HL-60 (cell line): Measurements from ENCODE around the gene WDR45B.

Experiments used
- DNase-seq, 2 experiments: peaks; one replicate each; pipeline ENCODE4 v3.0.0-alpha.2; 2010 to 2020; ENCODE audit warnings: low read depth in 1 of 2, low spot score in 1 of 2
- H3K27ac ChIP-seq: fragments of 250-450 bp; sonication (Bioruptor Pico); replicated peaks from 2 replicates; pipeline ENCODE4 v1.5.1; 2020; ENCODE audit warnings: mild to moderate bottlenecking, moderate library complexity
- H3K27me3 ChIP-seq: fragments of 250-450 bp; sonication (Bioruptor Pico); 2 replicates; pipeline ENCODE4 v1.5.1; 2021; ENCODE audit warnings: mild to moderate bottlenecking, moderate library complexity; ENCODE audit not compliant: insufficient read depth, poor library complexity, severe bottlenecking
- H3K4me3 ChIP-seq: replicated peaks from 2 replicates; pipeline ENCODE4 v1.5.1; 2011; ENCODE audit warnings: mild to moderate bottlenecking, control low read depth, low read length; ENCODE audit not compliant: insufficient read depth
- CTCF ChIP-seq: IDR thresholded peaks from one replicate; pipeline ENCODE4 v1.5.1; 2011; ENCODE audit warnings: low read length, control low read depth, inconsistent platforms; ENCODE audit not compliant: insufficient read depth
- GABPA ChIP-seq: IDR thresholded peaks from 2 replicates; pipeline ENCODE4 v1.6.1; 2012; ENCODE audit warnings: low read depth
- POLR2AphosphoS5 ChIP-seq: IDR thresholded peaks from 2 replicates; pipeline ENCODE4 v1.6.1; 2012; ENCODE audit warnings: low read depth
- REST ChIP-seq: IDR thresholded peaks from 2 replicates; pipeline ENCODE4 v1.6.1; 2012; ENCODE audit warnings: low read depth; ENCODE audit not compliant: insufficient replicate concordance
- SPI1 ChIP-seq: IDR thresholded peaks from 2 replicates; pipeline ENCODE4 v1.6.1; 2012; ENCODE audit warnings: low read depth, mild to moderate bottlenecking, borderline replicate concordance

WDR45B gene

GRCh38 chr17:82642022-82642421 is 6.2 kb downstream of the WDR45B start:
- H3K27ac ChIP-seq = no peak overlapping the region

DNA sequence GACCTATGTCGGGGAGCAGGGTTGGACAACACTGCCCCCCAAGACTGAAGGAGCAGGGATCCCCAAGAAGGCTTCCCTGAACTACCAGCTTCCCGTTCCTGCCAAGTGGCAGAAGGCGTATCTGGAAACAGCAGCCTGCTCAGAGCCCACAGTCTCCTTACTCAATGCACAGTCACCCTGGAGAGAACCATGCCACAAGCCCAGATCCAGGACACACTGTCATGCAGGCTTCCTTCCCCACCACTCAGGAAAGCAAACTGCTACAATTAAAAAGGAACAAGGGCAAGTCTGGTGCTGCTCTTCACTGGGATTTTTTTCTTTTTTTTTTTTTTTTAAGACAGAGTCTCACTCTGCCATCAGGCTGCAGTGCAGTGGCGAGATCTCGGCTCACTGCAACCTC is 8.2 kb downstream of the WDR45B start:
- Histone ChIP-seq H3K27me3 (no peaks in the 10 kb centered on the region), H3K4me3 (no peak overlapping the region), H3K27ac (no peak overlapping the region)
- peak in 1 of 2 experiments; percentile 9 for DNase-seq
- TF ChIP-seq POLR2AphosphoS5 (no peak), REST (no peak), GABPA (no peak), SPI1 (no peak), CTCF (no peak)

More at GRCh38 chr17:82642022-82642421, 6.2 kb downstream of the WDR45B start:
- H3K27me3 ChIP-seq = no peaks in the 10 kb centered on the region
- TF ChIP-seq SPI1 (no peak), REST (no peak), CTCF (no peak), GABPA (no peak), POLR2AphosphoS5 (no peak)
- DNase-seq = no peak
- no peak overlapping the region for H3K4me3 ChIP-seq

GRCh38 chr17:82639628-82640027 is 8.6 kb downstream of the WDR45B start:
- no peak for TF ChIP-seq REST
- TF ChIP-seq POLR2AphosphoS5 = no peak
- no peak for TF ChIP-seq CTCF
- no peak for TF ChIP-seq GABPA
- TF ChIP-seq SPI1 = no peak
- H3K27me3 ChIP-seq = no peaks in the 10 kb centered on the region
- no peak overlapping the region for H3K4me3 ChIP-seq
- no peak overlapping the region for H3K27ac ChIP-seq
- no peak for DNase-seq
